ENCODE data around the gene MTUS2.

MTUS2 gene

DNA sequence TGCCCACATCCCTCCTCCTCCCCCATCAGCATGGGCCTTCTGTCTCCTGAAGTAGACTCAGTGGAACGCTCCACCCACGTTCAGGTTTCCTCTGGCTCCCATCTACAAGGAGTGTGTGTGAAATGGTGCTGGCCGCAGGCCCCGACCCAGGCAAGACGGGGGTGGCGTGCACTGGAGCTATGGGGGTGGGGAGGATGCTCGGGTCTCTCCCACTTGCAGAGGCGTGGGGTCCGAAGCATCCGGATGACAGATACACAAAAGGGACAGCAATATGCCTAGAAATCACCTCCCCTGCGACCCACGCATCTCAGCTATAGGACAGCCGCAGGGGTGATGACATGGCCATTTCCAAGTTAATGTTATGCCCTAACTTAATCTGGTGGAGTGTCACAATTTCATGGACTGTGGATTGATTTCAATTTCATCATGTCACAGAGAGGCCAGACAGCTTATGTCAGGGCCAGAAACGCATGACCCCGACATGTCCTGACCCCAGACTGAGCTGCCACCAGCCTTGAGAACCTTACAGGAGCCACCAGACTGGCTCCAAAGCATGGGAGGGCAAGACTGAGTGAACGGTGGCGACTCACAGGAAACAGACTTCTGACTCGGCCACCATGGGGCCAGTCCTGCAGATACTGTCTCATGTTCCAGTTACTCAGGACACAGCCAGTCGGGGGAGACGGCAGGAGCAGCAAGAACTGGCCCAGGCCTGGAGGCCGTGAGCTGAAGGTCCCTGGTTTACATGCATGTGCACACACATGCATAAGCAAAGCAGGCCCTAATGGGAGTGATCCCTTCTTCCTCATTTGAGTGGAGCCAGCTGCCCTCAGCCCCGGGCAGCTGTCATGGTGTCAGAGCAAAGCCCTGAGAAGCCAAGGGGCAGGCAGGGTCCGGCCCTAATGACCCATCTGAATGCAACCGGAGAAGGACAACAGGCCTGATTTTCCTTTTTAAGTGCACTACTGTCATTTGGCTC is 693.2 kb downstream of the MTUS2 start:
- TF ChIP-seq, protein P1, sequence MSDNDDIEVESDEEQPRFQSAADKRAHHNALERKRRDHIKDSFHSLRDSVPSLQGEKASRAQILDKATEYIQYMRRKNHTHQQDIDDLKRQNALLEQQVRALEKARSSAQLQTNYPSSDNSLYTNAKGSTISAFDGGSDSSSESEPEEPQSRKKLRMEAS (IDR thresholded peaks at IDR 0.05; ENCODE audit: low read depth, low read length), result peak; percentile 41; the same call in 1 of the 2 replicates
- TF ChIP-seq POLR2A (IDR thresholded peaks at IDR 0.05; ENCODE audit: extremely low read depth, insufficient read length), result no peak
- TF ChIP-seq, protein P2, sequence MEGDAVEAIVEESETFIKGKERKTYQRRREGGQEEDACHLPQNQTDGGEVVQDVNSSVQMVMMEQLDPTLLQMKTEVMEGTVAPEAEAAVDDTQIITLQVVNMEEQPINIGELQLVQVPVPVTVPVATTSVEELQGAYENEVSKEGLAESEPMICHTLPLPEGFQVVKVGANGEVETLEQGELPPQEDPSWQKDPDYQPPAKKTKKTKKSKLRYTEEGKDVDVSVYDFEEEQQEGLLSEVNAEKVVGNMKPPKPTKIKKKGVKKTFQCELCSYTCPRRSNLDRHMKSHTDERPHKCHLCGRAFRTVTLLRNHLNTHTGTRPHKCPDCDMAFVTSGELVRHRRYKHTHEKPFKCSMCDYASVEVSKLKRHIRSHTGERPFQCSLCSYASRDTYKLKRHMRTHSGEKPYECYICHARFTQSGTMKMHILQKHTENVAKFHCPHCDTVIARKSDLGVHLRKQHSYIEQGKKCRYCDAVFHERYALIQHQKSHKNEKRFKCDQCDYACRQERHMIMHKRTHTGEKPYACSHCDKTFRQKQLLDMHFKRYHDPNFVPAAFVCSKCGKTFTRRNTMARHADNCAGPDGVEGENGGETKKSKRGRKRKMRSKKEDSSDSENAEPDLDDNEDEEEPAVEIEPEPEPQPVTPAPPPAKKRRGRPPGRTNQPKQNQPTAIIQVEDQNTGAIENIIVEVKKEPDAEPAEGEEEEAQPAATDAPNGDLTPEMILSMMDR (IDR thresholded peaks at IDR 0.05; ENCODE audit: low read depth, low read length), result no peak
- peak; percentile 66 for DNase-seq (ENCODE audit: low read depth)
- no peak overlapping the region for H3K4me3 ChIP-seq (ENCODE audit: low read depth, low read length)

DNA sequence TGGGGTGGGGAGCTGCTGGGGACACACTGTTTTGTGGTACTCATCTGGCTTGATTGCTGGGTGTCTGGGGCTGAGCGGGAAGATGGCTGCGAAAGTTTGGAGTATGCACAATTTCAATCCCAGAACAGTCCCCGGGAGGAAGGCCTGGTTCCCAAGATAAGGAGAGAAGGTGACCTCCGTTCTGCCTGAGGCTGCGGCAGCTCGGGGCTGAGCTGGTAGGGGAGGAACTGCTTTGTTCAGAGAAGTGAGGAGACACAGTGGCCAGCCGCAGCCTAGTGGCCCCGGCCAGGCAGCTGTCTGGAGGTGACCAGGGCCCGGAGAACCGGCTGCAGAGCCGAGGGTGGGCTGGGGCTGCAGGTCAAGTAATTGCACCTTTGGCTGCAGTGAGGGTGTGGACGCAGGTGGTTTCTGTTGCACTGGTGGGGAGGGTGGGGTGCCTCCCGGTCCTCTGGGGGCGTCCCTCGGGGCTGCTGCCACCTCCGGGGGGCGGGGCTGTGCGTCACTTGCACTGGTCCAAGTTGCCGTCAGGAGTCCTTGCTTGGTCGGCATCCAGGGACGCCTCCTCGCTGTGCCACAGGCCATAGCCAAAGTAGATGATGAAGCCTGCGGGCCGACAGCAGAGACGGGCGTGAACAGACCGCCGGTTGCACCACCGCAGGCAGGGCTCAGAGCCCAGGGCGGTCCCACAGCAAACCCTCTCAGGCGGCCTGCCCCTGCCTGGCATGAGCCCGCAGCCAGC is 694.0 kb downstream of the MTUS2 start:
- H3K4me3 ChIP-seq (ENCODE audit: low read depth, low read length), result no peak overlapping the region
- no peak for DNase-seq (ENCODE audit: low read depth)
- TF ChIP-seq MYC (IDR thresholded peaks at IDR 0.05; ENCODE audit: low read depth, low read length) (no peak), POLR2A (IDR thresholded peaks at IDR 0.05; ENCODE audit: extremely low read depth, insufficient read length) (no peak)
- TF ChIP-seq, protein P1 (IDR thresholded peaks at IDR 0.05; ENCODE audit: low read depth, low read length), result no peak
- TF ChIP-seq, protein P2 (IDR thresholded peaks at IDR 0.05; ENCODE audit: low read depth, low read length), result no peak

DNA sequence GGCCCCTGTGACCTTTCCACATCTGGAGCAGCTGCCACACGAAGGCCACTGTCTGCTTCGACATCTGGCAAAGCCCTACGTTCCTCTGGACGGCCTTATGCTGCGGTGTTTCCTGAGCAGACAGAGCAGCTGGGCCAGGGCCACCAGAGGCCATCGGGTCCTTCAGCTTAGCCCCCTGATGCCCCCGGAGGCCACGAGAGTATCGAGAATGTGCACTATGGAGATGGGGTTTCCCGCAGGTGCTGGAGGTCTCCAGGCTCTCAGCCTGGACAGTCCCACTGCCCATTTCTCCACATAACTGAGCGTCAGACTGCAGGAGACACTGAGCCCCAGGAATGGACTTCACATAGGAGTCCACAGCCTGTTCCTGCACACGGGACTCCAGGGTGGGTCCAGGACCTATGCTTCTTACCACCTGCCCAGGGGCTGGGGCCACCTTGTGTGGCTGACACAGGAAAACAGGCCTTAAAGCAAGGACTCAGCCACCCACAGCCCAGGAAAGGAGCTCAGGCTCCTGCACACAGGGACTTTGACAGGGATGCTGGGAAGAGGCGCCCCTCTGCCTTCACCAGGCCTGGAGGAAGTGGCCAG is 694.7 kb downstream of the MTUS2 start:
- no peak for DNase-seq (ENCODE audit: low read depth)
- TF ChIP-seq POLR2A (IDR thresholded peaks at IDR 0.05; ENCODE audit: extremely low read depth, insufficient read length), result no peak
- TF ChIP-seq, protein P2 (IDR thresholded peaks at IDR 0.05; ENCODE audit: low read depth, low read length), result no peak
- TF ChIP-seq, protein P1 (IDR thresholded peaks at IDR 0.05; ENCODE audit: low read depth, low read length), result no peak
- TF ChIP-seq MYC (IDR thresholded peaks at IDR 0.05; ENCODE audit: low read depth, low read length), result no peak
- H3K4me3 ChIP-seq (ENCODE audit: low read depth, low read length), result no peak overlapping the region

DNA sequence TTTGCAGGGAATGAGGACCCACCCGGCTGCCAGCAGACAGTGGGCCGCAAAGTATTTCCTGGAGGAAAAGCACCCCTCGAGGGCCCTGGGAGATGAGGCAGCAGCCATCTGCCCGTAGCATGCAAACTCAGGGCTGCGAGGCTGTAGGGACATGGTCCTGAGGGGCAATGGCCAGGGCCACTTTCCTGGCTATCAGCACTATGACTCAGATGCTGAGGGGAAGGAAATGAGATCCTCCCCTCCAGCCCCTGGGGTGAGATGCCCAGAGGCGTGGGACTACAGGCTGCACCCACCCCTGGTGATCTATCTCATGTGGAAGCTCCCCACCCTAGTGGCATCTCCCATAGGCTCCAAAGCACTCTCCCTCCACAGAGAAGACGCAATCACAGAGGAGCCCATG is 695.2 kb downstream of the MTUS2 start:
- no peak for TF ChIP-seq MYC (IDR thresholded peaks at IDR 0.05; ENCODE audit: low read depth, low read length)
- TF ChIP-seq, protein P1 (IDR thresholded peaks at IDR 0.05; ENCODE audit: low read depth, low read length), result no peak
- TF ChIP-seq, protein P2 (IDR thresholded peaks at IDR 0.05; ENCODE audit: low read depth, low read length), result no peak
- TF ChIP-seq POLR2A (IDR thresholded peaks at IDR 0.05; ENCODE audit: extremely low read depth, insufficient read length), result no peak
- DNase-seq (ENCODE audit: low read depth), result no peak

DNA sequence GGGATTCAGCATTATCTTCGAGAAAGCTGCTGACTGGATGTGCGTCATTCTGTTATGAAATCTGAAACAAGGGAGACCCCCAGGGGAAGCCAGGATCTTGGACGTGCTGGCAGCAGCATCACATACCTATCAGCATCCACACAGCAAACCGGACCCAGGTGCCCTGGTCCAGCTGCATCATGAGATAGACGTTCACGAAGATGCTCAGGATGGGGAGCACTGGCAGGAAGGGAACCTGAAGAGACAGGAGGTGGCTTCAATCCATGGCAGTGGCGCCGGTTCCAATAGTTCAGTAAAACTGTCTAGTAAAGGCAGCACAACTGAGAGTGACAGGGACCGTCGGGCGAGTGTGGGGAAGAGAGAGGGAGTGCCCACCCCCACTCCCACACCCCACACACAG is 695.9 kb downstream of the MTUS2 start:
- no peak overlapping the region for H3K4me3 ChIP-seq (ENCODE audit: low read depth, low read length)
- no peak for TF ChIP-seq POLR2A (IDR thresholded peaks at IDR 0.05; ENCODE audit: extremely low read depth, insufficient read length)
- TF ChIP-seq, protein P2 (IDR thresholded peaks at IDR 0.05; ENCODE audit: low read depth, low read length), result no peak
- TF ChIP-seq MYC (IDR thresholded peaks at IDR 0.05; ENCODE audit: low read depth, low read length), result no peak
- TF ChIP-seq, protein P1 (IDR thresholded peaks at IDR 0.05; ENCODE audit: low read depth, low read length), result no peak
- no peak for DNase-seq (ENCODE audit: low read depth)

More for the DNA sequence above, 695.2 kb downstream of the MTUS2 start:
- H3K4me3 ChIP-seq (ENCODE audit: low read depth, low read length), result no peak overlapping the region
